Caco-2 (cell line): ENCODE measurements around the gene LRRC8B. TPM values are rescaled to one million over a fixed set of nuclear protein-coding genes. Genes with fewer than 3 reads are reported as not detected.

Source experiments
- BruUV-seq: library from RNA; stranded (reverse); fragments of 400-500 nt; replicated peaks from 2 replicates; lab custom pipeline; 2021; lab: Mats Ljungman, UMichigan
- CTCF ChIA-PET: fragments of 300-600 bp; sonication (Branson Sonifier 250); formaldehyde crosslinking; loops from one replicate; lab custom pipeline; 2022; ENCODE audit warnings: antibody characterized with exemption; lab: Charles Lee
- POLR2A ChIA-PET: fragments of 300-600 bp; sonication (Branson Sonifier 250); formaldehyde crosslinking; loops from one replicate; lab custom pipeline; 2022; ENCODE audit warnings: antibody characterized with exemption; lab: Charles Lee
- DNase-seq, 2 experiments: peaks; one replicate each; pipeline versions ENCODE4 v3.0.0 to v3.0.0-alpha.2; 2020 to 2022
- H3K27me3 ChIP-seq: replicated peaks from 2 replicates; pipeline ENCODE4 v1.6.0; 2011; ENCODE audit warnings: low read length; ENCODE audit not compliant: control insufficient read depth, insufficient read depth
- H3K36me3 ChIP-seq: 2 replicates; pipeline ENCODE4 v1.5.1; 2011; ENCODE audit warnings: low read length; ENCODE audit not compliant: control insufficient read depth, insufficient read depth
- H3K4me1 ChIP-seq: fragments of 250-450 bp; sonication (Bioruptor Pico); 2 replicates; pipeline ENCODE4 v1.5.1; 2020; ENCODE audit warnings: mild to moderate bottlenecking
- H3K4me3 ChIP-seq: 2 replicates; pipeline ENCODE4 v1.5.1; 2011; ENCODE audit warnings: low read depth, mild to moderate bottlenecking, control low read depth, low read length
- H3K9me3 ChIP-seq: fragments of 250-450 bp; sonication (Bioruptor Pico); 2 replicates; pipeline ENCODE4 v1.5.1; 2020; ENCODE audit warnings: mild to moderate bottlenecking, moderate library complexity
- H3K27ac Mint-ChIP-seq: one replicate; pipeline ENCODE4 v1.8.0; 2022; ENCODE audit warnings: mixed read lengths; ENCODE audit not compliant: unreplicated experiment
- H3K27me3 Mint-ChIP-seq: one replicate; pipeline ENCODE4 v1.8.0; 2022; ENCODE audit warnings: mixed read lengths; ENCODE audit not compliant: insufficient read depth, unreplicated experiment
- H3K36me3 Mint-ChIP-seq: one replicate; pipeline ENCODE4 v1.8.0; 2022; ENCODE audit warnings: mild to moderate bottlenecking, mixed read lengths; ENCODE audit not compliant: insufficient read depth, unreplicated experiment
- H3K4me1 Mint-ChIP-seq: one replicate; pipeline ENCODE4 v1.8.0; 2022; ENCODE audit warnings: low read depth, mixed read lengths; ENCODE audit not compliant: unreplicated experiment
- H3K4me3 Mint-ChIP-seq: one replicate; pipeline ENCODE4 v1.8.0; 2022; ENCODE audit warnings: mild to moderate bottlenecking, moderate library complexity, mixed read lengths; ENCODE audit not compliant: unreplicated experiment
- H3K9me3 Mint-ChIP-seq: one replicate; pipeline ENCODE4 v1.8.0; 2022; ENCODE audit warnings: mixed read lengths; ENCODE audit not compliant: unreplicated experiment
- intact Hi-C: fragments of 100-400 bp; cut with micrococcal nuclease; formaldehyde crosslinking; loops from one replicate; pipeline ENCODE4 v1.10.0; 2022; ENCODE audit not compliant: unreplicated experiment
- total RNA-seq: library from RNA; stranded (reverse); gene quantifications from 2 replicates; pipeline ENCODE4 v1.2.3, GENCODE V29; 2022
- TF ChIP-seq, protein P1 (sequence below), 2 experiments: fragments of 200-600 bp in 1 of 2; IDR thresholded peaks; 1 replicate in 1 of 2; 2 replicates in 1 of 2; pipeline versions ENCODE4 v1.5.1 to v1.8.0; 2011 to 2022; ENCODE audit warnings: antibody characterized with exemption in 1 of 2, control low read depth in 1 of 2, inconsistent platforms in 1 of 2, low read depth in 1 of 2, low read length in 1 of 2, mild to moderate bottlenecking in 1 of 2, moderate library complexity in 1 of 2; ENCODE audit not compliant: insufficient read depth in 1 of 2, severe bottlenecking in 1 of 2, unreplicated experiment in 1 of 2

LRRC8B gene
- total RNA-seq, 1 experiment from 2014 or later: 10.8 TPM

DNA sequence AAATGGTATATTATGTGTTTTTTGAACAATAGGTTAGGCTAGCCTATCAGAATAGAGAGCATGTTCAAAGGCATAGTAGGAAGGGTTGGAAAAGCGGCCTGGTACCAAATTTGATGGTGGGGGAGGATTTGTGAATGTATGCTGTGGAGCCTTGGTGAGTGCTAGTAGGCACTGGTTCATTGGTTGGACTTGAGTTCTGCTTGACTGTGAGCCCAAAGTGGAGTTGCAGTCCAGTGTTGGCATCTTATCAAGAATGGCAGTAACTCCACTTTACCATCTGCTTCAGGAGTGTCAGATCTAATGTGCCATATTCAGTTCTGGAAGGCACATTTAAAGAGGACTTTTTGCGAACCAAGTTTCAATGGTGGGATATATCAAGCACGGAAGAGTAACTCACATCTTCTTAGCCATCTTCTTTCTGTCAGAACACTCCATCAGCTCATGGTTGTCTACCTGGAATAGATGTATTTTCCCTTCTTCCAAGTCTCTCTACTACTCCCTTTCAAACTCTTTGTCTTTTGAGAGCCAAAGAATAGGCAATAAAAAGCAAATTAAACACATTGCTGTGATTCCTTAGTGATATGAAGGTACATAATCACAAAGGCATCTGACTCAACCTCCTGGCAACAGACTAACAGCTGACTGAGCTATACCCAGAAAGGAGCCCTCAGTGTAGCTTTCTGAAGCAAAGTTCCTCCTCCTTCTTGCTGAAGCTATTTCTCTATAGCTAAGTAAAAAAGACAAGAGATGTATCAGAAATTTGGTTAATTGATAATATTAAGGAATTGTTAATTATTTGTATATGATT lies 21.7 kb downstream of the LRRC8B start:
- Histone ChIP-seq H3K9me3 (no peaks in the 10 kb centered on the region), H3K27me3 (no peaks in the 10 kb centered on the region), H3K4me1 (no peaks in the 10 kb centered on the region), H3K4me3 (no peak overlapping the region), H3K36me3 (no peaks in the 10 kb centered on the region)
- intact Hi-C loops: no loop called here
- no peaks in the 10 kb centered on the region for H3K4me1 Mint-ChIP-seq
- H3K27ac Mint-ChIP-seq: no peak overlapping the region
- H3K9me3 Mint-ChIP-seq: no peaks in the 10 kb centered on the region
- H3K4me3 Mint-ChIP-seq: no peak overlapping the region
- ChIA-PET CTCF (no interaction called here), POLR2A (no interaction called here)
- H3K36me3 Mint-ChIP-seq: no peaks in the 10 kb centered on the region
- BruUV-seq: no TSS peak
- TF ChIP-seq, protein P1, sequence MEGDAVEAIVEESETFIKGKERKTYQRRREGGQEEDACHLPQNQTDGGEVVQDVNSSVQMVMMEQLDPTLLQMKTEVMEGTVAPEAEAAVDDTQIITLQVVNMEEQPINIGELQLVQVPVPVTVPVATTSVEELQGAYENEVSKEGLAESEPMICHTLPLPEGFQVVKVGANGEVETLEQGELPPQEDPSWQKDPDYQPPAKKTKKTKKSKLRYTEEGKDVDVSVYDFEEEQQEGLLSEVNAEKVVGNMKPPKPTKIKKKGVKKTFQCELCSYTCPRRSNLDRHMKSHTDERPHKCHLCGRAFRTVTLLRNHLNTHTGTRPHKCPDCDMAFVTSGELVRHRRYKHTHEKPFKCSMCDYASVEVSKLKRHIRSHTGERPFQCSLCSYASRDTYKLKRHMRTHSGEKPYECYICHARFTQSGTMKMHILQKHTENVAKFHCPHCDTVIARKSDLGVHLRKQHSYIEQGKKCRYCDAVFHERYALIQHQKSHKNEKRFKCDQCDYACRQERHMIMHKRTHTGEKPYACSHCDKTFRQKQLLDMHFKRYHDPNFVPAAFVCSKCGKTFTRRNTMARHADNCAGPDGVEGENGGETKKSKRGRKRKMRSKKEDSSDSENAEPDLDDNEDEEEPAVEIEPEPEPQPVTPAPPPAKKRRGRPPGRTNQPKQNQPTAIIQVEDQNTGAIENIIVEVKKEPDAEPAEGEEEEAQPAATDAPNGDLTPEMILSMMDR (IDR thresholded peaks at IDR 0.05; ENCODE audit: insufficient read depth in 1 of 2, low read depth in 1 of 2, low read length in 1 of 2, severe bottlenecking in 1 of 2, unreplicated experiment in 1 of 2): no peak
- DNase-seq: no peak
- no peaks in the 10 kb centered on the region for H3K27me3 Mint-ChIP-seq

DNA sequence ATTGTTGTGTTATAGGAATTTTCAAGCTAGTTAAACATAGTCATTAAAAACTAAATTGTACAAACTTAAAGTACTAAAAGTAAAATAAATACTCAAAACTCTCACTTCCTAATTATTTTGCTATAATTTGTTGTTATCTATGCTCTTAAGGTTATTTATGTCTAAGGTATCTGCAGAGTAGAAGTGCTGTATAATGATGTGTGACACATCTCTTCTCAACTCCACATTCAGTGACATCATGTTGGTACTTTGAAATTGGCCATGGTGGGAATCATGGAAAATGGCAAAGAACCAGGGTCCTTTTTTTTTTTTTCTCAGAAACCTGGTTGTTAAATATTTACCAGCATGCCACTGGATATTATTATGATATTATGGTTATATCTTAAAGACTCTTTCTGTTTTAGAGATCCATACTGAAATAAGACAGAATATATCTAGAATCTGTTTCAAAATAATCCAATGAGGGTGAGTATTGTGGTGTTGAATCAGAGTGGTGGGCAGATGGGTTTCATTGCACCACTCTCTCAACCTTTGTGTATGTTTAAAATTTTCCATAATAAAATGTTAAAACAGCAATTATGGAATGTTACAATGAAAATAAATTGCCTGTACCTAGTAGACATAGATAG lies 22.4 kb downstream of the LRRC8B start:
- no peaks in the 10 kb centered on the region for H3K27me3 Mint-ChIP-seq
- DNase-seq: no peak
- CTCF ChIA-PET: no interaction called here
- Histone ChIP-seq H3K27me3 (no peaks in the 10 kb centered on the region), H3K4me3 (no peak overlapping the region), H3K4me1 (no peaks in the 10 kb centered on the region), H3K9me3 (no peaks in the 10 kb centered on the region), H3K36me3 (no peaks in the 10 kb centered on the region)
- TF ChIP-seq, protein P1 (IDR thresholded peaks at IDR 0.05; ENCODE audit: insufficient read depth in 1 of 2, low read depth in 1 of 2, low read length in 1 of 2, severe bottlenecking in 1 of 2, unreplicated experiment in 1 of 2): no peak
- H3K4me1 Mint-ChIP-seq: no peaks in the 10 kb centered on the region
- intact Hi-C loops: no loop called here
- H3K9me3 Mint-ChIP-seq: no peaks in the 10 kb centered on the region
- no TSS peak for BruUV-seq
- H3K4me3 Mint-ChIP-seq: no peak overlapping the region
- no peaks in the 10 kb centered on the region for H3K36me3 Mint-ChIP-seq
- POLR2A ChIA-PET: interaction anchor here (0.6 kb wide), 1 partner anchor 497 kb away, joined by 5 read pairs; no protein-coding TSS in a partner anchor
- H3K27ac Mint-ChIP-seq: no peak overlapping the region

DNA sequence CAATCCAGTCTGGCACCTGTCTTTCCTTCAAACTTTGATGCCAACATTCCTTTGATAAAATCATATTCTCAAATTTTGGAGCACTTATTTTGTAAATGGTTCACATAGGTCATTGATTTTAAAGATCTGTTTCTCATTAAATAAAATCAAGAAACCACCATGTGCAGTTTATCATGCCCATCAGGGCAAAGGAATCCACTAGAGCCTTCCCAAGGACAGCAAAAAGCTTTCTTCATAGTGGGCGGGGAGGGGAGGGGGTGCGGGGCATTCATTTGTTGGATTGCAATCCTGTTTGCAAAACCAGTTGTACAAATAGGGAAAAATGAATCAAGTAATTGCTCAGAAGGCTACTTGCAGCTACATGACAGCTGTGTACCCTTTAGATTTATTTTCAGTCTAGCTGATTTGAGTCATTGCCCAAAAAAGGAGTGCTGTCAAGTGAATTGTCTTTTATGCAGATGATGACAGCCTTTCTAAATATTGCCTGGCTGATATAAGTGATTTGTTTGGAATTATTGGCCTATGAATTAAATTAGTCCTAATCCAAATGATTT lies 23.0 kb downstream of the LRRC8B start:
- H3K9me3 ChIP-seq: no peaks in the 10 kb centered on the region
- H3K4me3 ChIP-seq: no peak overlapping the region
- Mint-ChIP-seq H3K4me1 (no peaks in the 10 kb centered on the region), H3K4me3 (no peak overlapping the region), H3K36me3 (no peaks in the 10 kb centered on the region), H3K27ac (no peak overlapping the region), H3K27me3 (no peaks in the 10 kb centered on the region), H3K9me3 (no peaks in the 10 kb centered on the region)
- POLR2A ChIA-PET: interaction anchor here (0.6 kb wide), 1 partner anchor 498 kb away, joined by 5 read pairs; no protein-coding TSS in a partner anchor
- H3K4me1 ChIP-seq: no peaks in the 10 kb centered on the region
- H3K27me3 ChIP-seq: no peaks in the 10 kb centered on the region
- intact Hi-C loops: no loop called here
- DNase-seq: no peak
- CTCF ChIA-PET: no interaction called here
- no peaks in the 10 kb centered on the region for H3K36me3 ChIP-seq
- no TSS peak for BruUV-seq
- TF ChIP-seq, protein P1 (IDR thresholded peaks at IDR 0.05; ENCODE audit: insufficient read depth in 1 of 2, low read depth in 1 of 2, low read length in 1 of 2, severe bottlenecking in 1 of 2, unreplicated experiment in 1 of 2): no peak
